HFFc6 (cell line): ENCODE measurements around the gene TLK1. TPM values are rescaled to one million over a fixed set of nuclear protein-coding genes. Genes with fewer than 3 reads are reported as not detected.
A peak's percentile ranks its signal among the peaks of the same experiment; 100 is the strongest.

Experiments
- DNase-seq: peaks from one replicate; pipeline ENCODE4 v3.0.0-alpha.2; 2018
- H3K27ac Mint-ChIP-seq: 2 replicates; pipeline ENCODE4 v1.8.0; 2020; ENCODE audit warnings: mild to moderate bottlenecking, mixed read lengths
- H3K27me3 Mint-ChIP-seq: 2 replicates; pipeline ENCODE4 v1.8.0; 2021; ENCODE audit warnings: mild to moderate bottlenecking, moderate library complexity, mixed read lengths; ENCODE audit not compliant: insufficient read depth
- H3K36me3 Mint-ChIP-seq: 2 replicates; pipeline ENCODE4 v1.8.0; 2021; ENCODE audit warnings: low read depth, mixed read lengths
- H3K4me1 Mint-ChIP-seq: 2 replicates; pipeline ENCODE4 v1.8.0; 2020; ENCODE audit warnings: low read depth, mixed read lengths
- H3K4me3 Mint-ChIP-seq: 2 replicates; pipeline ENCODE4 v1.8.0; 2020; ENCODE audit warnings: mild to moderate bottlenecking, moderate library complexity, mixed read lengths
- H3K9me3 Mint-ChIP-seq: 2 replicates; pipeline ENCODE4 v1.8.0; 2020; ENCODE audit warnings: mild to moderate bottlenecking, mixed read lengths
- CTCF ChIP-seq: fragments of 200-600 bp; sonication (generic); IDR thresholded peaks from 2 replicates; pipeline ENCODE4 v1.5.0; 2021; ENCODE audit warnings: antibody characterized with exemption, mild to moderate bottlenecking
- total RNA-seq, 6 experiments: library from RNA; stranded (reverse); fragmentation: NEBNext Ultra II Directional; extraction: Animal tissue kit (Norgen Biotek cat#: 25700); gene quantifications; 2 replicates in 1 of 6; 3 replicates in 5 of 6; pipeline ENCODE4 v1.2.3, GENCODE V29; 2021

Gene TLK1
- total RNA-seq, 6 experiments from 2014 or later = 46.9 to 61.1 (median 53.1) TPM

DNA sequence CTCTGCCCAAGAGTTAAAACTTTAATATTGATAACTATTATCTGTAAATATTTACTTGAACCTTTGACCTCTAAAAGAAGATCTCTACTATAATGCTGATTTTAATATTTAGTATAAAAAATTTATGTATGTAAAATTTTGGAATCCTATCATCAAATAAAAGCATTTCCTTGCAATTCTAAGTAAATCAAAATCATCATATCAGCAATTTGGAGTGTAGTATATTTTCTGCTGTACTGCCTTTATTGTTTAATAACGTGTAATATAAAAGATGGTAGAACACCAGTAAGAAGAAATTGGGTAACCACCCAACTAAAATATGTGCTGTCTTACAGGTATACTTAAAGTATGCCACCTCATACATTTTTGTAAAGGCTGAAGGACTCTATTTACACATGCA lies 94.6 kb downstream of the TLK1 start:
- no peak for DNase-seq
- H3K9me3 Mint-ChIP-seq = no peaks in the 10 kb centered on the region
- 0 out of 2 replicates have a peak, but pooled peaks cover 2% of the 10 kb centered on the region for H3K27me3 Mint-ChIP-seq
- no peak overlapping the region for H3K27ac Mint-ChIP-seq
- no peaks in the 10 kb centered on the region for H3K4me1 Mint-ChIP-seq
- no peak overlapping the region for H3K4me3 Mint-ChIP-seq
- H3K36me3 Mint-ChIP-seq = peaks cover 14% of the 10 kb centered on the region
- no peak for TF ChIP-seq CTCF

DNA sequence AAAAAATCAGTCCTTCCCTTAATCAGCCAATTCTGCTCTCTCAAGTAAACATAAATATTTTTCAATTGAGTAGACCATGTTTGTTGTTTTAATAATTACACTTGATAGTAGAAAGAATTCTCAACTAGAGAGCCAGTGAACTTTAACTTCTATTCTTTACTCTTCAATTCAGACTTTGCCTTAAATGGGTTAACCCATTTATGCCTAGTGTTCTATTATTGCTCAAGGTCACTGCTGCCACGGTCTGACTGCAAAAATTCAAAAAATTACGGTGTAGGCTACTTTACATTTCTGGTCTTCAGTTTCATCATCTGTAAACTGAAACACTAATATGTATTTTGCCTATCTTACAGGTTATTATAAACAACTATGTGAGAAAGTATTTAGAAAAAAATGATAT lies 103.1 kb downstream of the TLK1 start:
- Mint-ChIP-seq H3K9me3 (no peaks in the 10 kb centered on the region), H3K4me3 (no peak overlapping the region), H3K36me3 (peaks cover 27% of the 10 kb centered on the region), H3K4me1 (peaks cover 37% of the 10 kb centered on the region), H3K27me3 (peaks cover 2% of the 10 kb centered on the region; the same call in 1 of the 2 replicates), H3K27ac (no peak overlapping the region)
- no peak for DNase-seq
- TF ChIP-seq CTCF = no peak

DNA sequence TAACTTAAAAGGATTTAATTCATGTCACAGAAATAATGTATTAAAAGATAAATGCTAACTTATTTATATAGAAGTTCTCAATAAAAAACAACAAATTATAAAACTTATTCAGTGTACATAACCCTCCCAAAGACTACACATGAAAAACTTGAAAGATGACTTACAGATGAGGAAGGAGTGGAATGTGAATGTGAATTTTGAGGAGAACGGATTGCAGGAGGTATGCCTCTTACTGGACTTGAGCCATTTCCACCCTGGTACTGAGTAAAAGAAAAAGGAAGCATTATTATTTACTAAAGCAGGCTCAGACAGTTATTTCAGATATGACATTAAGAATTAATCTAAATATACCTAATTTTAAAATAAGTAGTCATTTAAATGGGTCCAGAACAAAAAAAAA lies 104.4 kb downstream of the TLK1 start:
- Mint-ChIP-seq H3K27ac (peak overlapping the region; percentile 63; the same call in 1 of the 2 replicates), H3K27me3 (peaks cover 2% of the 10 kb centered on the region; the same call in 1 of the 2 replicates), H3K36me3 (peaks cover 35% of the 10 kb centered on the region), H3K4me3 (no peak overlapping the region), H3K4me1 (peaks cover 37% of the 10 kb centered on the region), H3K9me3 (no peaks in the 10 kb centered on the region)
- peak; percentile 25 for DNase-seq
- no peak for TF ChIP-seq CTCF

GRCh38 chr2:171049691-171050090 lies 111.0 kb downstream of the TLK1 start:
- H3K9me3 Mint-ChIP-seq = no peaks in the 10 kb centered on the region
- no peak overlapping the region for H3K4me3 Mint-ChIP-seq
- H3K27me3 Mint-ChIP-seq = no peaks in the 10 kb centered on the region
- peaks cover 40% of the 10 kb centered on the region for H3K36me3 Mint-ChIP-seq
- no peak for DNase-seq
- no peak for TF ChIP-seq CTCF
- no peak overlapping the region for H3K27ac Mint-ChIP-seq
- peaks cover 6% of the 10 kb centered on the region for H3K4me1 Mint-ChIP-seq

- H3K36me3 Mint-ChIP-seq = peaks cover 43% of the 10 kb centered on the region
Observed at GRCh38 chr2:171046048-171046560, 114.6 kb downstream of the TLK1 start.

More at GRCh38 chr2:171046048-171046560, 114.6 kb downstream of the TLK1 start:
- Mint-ChIP-seq H3K4me3 (no peak overlapping the region), H3K27me3 (no peaks in the 10 kb centered on the region), H3K9me3 (no peaks in the 10 kb centered on the region), H3K4me1 (peaks cover 16% of the 10 kb centered on the region), H3K27ac (no peak overlapping the region)
- no peak for TF ChIP-seq CTCF
- DNase-seq = no peak
